B cell (primary cell): ENCODE data around the gene NFIB. TPM values are rescaled to one million over a fixed set of nuclear protein-coding genes. Genes with fewer than 3 reads are reported as not detected.

Source experiments
- ATAC-seq: fragments of 200-7000 bp; cut with Tn5 transposase; one replicate; pipeline ENCODE4 v1.10.0; 2021; ENCODE audit warnings: low read depth, mild to moderate bottlenecking, moderate number of reproducible peaks, moderate library complexity
- CTCF ChIA-PET: fragments of 350-600 bp; sonication (Branson Sonifier 250); formaldehyde crosslinking; loops from one replicate; lab custom pipeline; 2021; ENCODE audit warnings: antibody characterized with exemption, inconsistent platforms; lab: Charles Lee
- POLR2A ChIA-PET: fragments of 350-600 bp; sonication (Branson Sonifier 250); formaldehyde crosslinking; loops from one replicate; lab custom pipeline; 2021; ENCODE audit warnings: antibody characterized with exemption; lab: Charles Lee
- DNase-seq: peaks from one replicate; pipeline ENCODE4 v3.0.0; 2013
- H2AFZ ChIP-seq: 2 replicates; pipeline ENCODE4 v1.6.1; 2012; ENCODE audit warnings: mild to moderate bottlenecking, low read depth, low read length; ENCODE audit not compliant: insufficient read depth, poor library complexity, severe bottlenecking
- H3K27ac ChIP-seq, 2 donors: 1 replicate in 1 of 2; 2 replicates in 1 of 2; pipeline ENCODE4 v1.5.1; 2012 to 2013; ENCODE audit warnings: low read length in 2 of 2, mild to moderate bottlenecking in 2 of 2, moderate library complexity in 1 of 2
- H3K27me3 ChIP-seq, 4 experiments: fragments of 200-600 bp in 1 of 4; sonication (generic) in 1 of 4; replicated peaks in 1 of 4; 1 replicate in 2 of 4; 2 replicates in 2 of 4; pipeline versions ENCODE4 v1.6.1 to v1.7.0; 2013 to 2016; ENCODE audit warnings: low read length in 3 of 4, mild to moderate bottlenecking in 2 of 4, mixed read lengths in 1 of 4, moderate library complexity in 1 of 4; ENCODE audit not compliant: insufficient read depth in 4 of 4, control insufficient read depth in 3 of 4; ENCODE audit errors: control extremely low read depth in 1 of 4
- H3K36me3 ChIP-seq, 2 experiments: replicated peaks in 1 of 2; 1 replicate in 1 of 2; 2 replicates in 1 of 2; pipeline versions ENCODE4 v1.6.1 to v1.7.1; 2013; ENCODE audit warnings: low read length in 1 of 2; ENCODE audit not compliant: insufficient read depth in 2 of 2, control insufficient read depth in 1 of 2; ENCODE audit errors: control extremely low read depth in 1 of 2, extremely low read depth in 1 of 2
- H3K4me1 ChIP-seq, 2 donors: fragments of 200-600 bp in 1 of 2; sonication (generic) in 1 of 2; 1 replicate in 1 of 2; 2 replicates in 1 of 2; pipeline versions ENCODE4 v1.5.1 to v1.6.1; 2013 to 2017; ENCODE audit warnings: low read length in 2 of 2; ENCODE audit not compliant: control insufficient read depth in 2 of 2, insufficient read depth in 2 of 2
- H3K4me2 ChIP-seq: replicated peaks from 2 replicates; pipeline ENCODE3; 2012; ENCODE audit warnings: mild to moderate bottlenecking, low read depth, low read length; ENCODE audit not compliant: poor library complexity, severe bottlenecking
- H3K4me3 ChIP-seq, 5 experiments: fragments of 200-600 bp in 1 of 5; sonication (generic) in 1 of 5; 1 replicate in 3 of 5; 2 replicates in 2 of 5; pipeline versions ENCODE4 v1.5.1 to v1.7.0; 2011 to 2016; ENCODE audit warnings: low read length in 4 of 5, mild to moderate bottlenecking in 4 of 5, low read depth in 2 of 5, control low read depth in 1 of 5, moderate library complexity in 1 of 5; ENCODE audit not compliant: insufficient read depth in 1 of 5; ENCODE audit errors: control extremely low read depth in 1 of 5, extremely low read depth in 1 of 5
- H3K79me2 ChIP-seq: fragments of 200-600 bp; sonication (generic); one replicate; pipeline ENCODE4 v1.6.0; 2016; ENCODE audit warnings: low read length; ENCODE audit not compliant: control insufficient read depth, insufficient read depth
- H3K9ac ChIP-seq: fragments of 200-600 bp; sonication (generic); 2 replicates; pipeline ENCODE4 v1.6.1; 2017; ENCODE audit warnings: mild to moderate bottlenecking, low read length, moderate library complexity
- H3K9me3 ChIP-seq, 3 donors: one replicate each; pipeline versions ENCODE4 v1.6.1 to v1.7.1; 2013; ENCODE audit warnings: low read length in 2 of 3; ENCODE audit not compliant: control insufficient read depth in 2 of 3, insufficient read depth in 1 of 3; ENCODE audit errors: control extremely low read depth in 1 of 3
- H4K20me1 ChIP-seq: 2 replicates; pipeline ENCODE4 v1.6.0; 2012; ENCODE audit warnings: mild to moderate bottlenecking, low read length; ENCODE audit not compliant: insufficient read depth, control insufficient read depth, poor library complexity, severe bottlenecking
- H3K27ac Mint-ChIP-seq: one replicate; pipeline ENCODE4 v1.8.0; 2021; ENCODE audit warnings: mixed read lengths
- H3K27me3 Mint-ChIP-seq: one replicate; pipeline ENCODE4 v1.8.0; 2021; ENCODE audit warnings: mixed read lengths
- H3K4me1 Mint-ChIP-seq: one replicate; pipeline ENCODE4 v1.8.0; 2021; ENCODE audit warnings: mixed read lengths
- H3K4me3 Mint-ChIP-seq: one replicate; pipeline ENCODE4 v1.8.0; 2021; ENCODE audit warnings: mixed read lengths
- H3K9me3 Mint-ChIP-seq: one replicate; pipeline ENCODE4 v1.8.0; 2022; ENCODE audit warnings: mixed read lengths; ENCODE audit not compliant: insufficient read depth
- EZH2 ChIP-seq: IDR thresholded peaks from 2 replicates; pipeline ENCODE4 v1.6.1; 2012; ENCODE audit warnings: borderline replicate concordance, low read depth, mild to moderate bottlenecking, moderate library complexity, low read length; ENCODE audit not compliant: insufficient read depth, poor library complexity, severe bottlenecking
- WGBS: methylation state at CpG from one replicate; pipeline ENCODE4 v1.1.5; 2013; ENCODE audit warnings: missing lambda C conversion rate; ENCODE audit not compliant: insufficient coverage; 5-methylcytosine and 5-hydroxymethylcytosine counted together
- intact Hi-C: fragments of 100-400 bp; cut with micrococcal nuclease; formaldehyde crosslinking; loops from one replicate; pipeline ENCODE4 v1.10.0; 2022
- polyA plus RNA-seq: library from polyadenylated mRNA; depleted of rRNA; stranded (reverse); fragments of >200 nt; gene quantifications from 2 replicates; pipeline ENCODE4 v1.2.3, GENCODE V29; 2012
- total RNA-seq, 2 donors: library from RNA; stranded (reverse); fragments of 120-200 nt in 1 of 2; gene quantifications; 1 replicate in 1 of 2; 2 replicates in 1 of 2; pipeline versions ENCODE4 v1.2.3 to v1.2.4, GENCODE V29; 2013 to 2022
- TF ChIP-seq, protein P1 (sequence below): fragments of 200-600 bp; IDR thresholded peaks from one replicate; pipeline ENCODE4 v1.8.0; 2022; ENCODE audit warnings: antibody characterized with exemption, mild to moderate bottlenecking

NFIB gene
- total and polyA plus RNA-seq, 2 donors (not counting 1 experiment from before 2014, with no cell fraction given): not detected

DNA sequence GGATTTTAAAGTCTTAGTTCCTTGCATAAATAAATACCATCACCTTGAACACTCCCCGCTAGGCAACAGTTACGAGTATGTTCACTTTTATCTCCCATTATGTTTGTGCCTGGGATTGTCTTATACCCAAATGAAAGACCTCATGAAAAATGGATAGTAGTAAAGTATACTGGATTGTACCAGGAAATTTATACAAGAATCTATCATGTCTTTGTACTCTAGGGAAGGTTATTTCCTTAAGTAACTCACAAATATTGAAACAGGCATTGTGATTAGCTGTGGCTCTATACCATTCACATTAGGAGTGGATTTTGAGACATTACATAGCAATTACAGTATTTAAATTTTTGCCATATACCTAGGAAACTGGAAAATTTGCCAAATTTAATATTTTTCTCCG is 24.0 kb downstream of the NFIB start:
- no peaks in the 10 kb centered on the region for H3K27me3 ChIP-seq
- ChIA-PET POLR2A (no interaction called here), CTCF (no interaction called here)
- no peak overlapping the region for H3K9ac ChIP-seq
- no peak overlapping the region for H3K27ac ChIP-seq
- intact Hi-C loops: no loop called here
- no peaks in the 10 kb centered on the region for H3K9me3 Mint-ChIP-seq
- DNase-seq (no peak), ATAC-seq (no peak)
- no peak overlapping the region for H3K4me3 ChIP-seq
- no peaks in the 10 kb centered on the region for H4K20me1 ChIP-seq
- H3K27me3 Mint-ChIP-seq: peaks cover 2% of the 10 kb centered on the region
- no peaks in the 10 kb centered on the region for H3K4me1 Mint-ChIP-seq
- H3K27ac Mint-ChIP-seq: no peak overlapping the region
- no peaks in the 10 kb centered on the region for H3K36me3 ChIP-seq
- TF ChIP-seq, protein P1, sequence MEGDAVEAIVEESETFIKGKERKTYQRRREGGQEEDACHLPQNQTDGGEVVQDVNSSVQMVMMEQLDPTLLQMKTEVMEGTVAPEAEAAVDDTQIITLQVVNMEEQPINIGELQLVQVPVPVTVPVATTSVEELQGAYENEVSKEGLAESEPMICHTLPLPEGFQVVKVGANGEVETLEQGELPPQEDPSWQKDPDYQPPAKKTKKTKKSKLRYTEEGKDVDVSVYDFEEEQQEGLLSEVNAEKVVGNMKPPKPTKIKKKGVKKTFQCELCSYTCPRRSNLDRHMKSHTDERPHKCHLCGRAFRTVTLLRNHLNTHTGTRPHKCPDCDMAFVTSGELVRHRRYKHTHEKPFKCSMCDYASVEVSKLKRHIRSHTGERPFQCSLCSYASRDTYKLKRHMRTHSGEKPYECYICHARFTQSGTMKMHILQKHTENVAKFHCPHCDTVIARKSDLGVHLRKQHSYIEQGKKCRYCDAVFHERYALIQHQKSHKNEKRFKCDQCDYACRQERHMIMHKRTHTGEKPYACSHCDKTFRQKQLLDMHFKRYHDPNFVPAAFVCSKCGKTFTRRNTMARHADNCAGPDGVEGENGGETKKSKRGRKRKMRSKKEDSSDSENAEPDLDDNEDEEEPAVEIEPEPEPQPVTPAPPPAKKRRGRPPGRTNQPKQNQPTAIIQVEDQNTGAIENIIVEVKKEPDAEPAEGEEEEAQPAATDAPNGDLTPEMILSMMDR: no peak
- TF ChIP-seq EZH2: no peak
- no peaks in the 10 kb centered on the region for H3K9me3 ChIP-seq
- H3K4me2 ChIP-seq: no peak overlapping the region
- no peaks in the 10 kb centered on the region for H3K4me1 ChIP-seq
- H2AFZ ChIP-seq: no peak overlapping the region
- H3K4me3 Mint-ChIP-seq: no peak overlapping the region
- no peaks in the 10 kb centered on the region for H3K79me2 ChIP-seq
- no CpG with 5 or more reads among the region's 3 CpGs for WGBS

DNA sequence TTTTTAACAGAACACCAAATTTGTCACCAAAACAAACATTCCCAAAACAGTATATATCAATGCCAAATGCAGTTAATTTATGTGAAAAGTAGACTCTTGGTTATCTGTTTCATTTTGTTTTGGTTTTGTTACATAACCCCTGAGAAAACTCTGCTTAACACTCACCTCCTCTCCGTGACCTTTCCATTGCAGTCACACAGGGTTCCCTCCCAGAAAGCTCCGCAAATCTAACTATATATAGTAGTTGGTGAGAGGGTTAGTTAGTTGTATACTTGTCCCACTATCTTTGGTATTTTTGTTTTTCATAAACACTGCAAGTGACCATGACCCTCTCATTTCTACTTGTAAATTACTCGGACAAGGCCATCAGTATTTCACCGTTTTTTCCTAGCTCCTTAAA is 25.5 kb downstream of the NFIB start:
- no peak for ATAC-seq
- no peaks in the 10 kb centered on the region for H3K79me2 ChIP-seq
- intact Hi-C loops: no loop called here

More for the DNA sequence above, 25.5 kb downstream of the NFIB start:
- no peaks in the 10 kb centered on the region for H3K4me1 Mint-ChIP-seq
- Histone ChIP-seq H3K9me3 (no peaks in the 10 kb centered on the region), H2AFZ (no peak overlapping the region), H3K27me3 (peaks cover 0 to 3% (median 0%) of the 10 kb centered on the region in 4 experiments), H3K27ac (no peak overlapping the region), H3K9ac (no peak overlapping the region), H3K4me3 (no peak overlapping the region), H3K4me2 (no peak overlapping the region), H3K4me1 (no peaks in the 10 kb centered on the region), H3K36me3 (no peaks in the 10 kb centered on the region), H4K20me1 (no peaks in the 10 kb centered on the region)
- H3K27me3 Mint-ChIP-seq: peaks cover 4% of the 10 kb centered on the region
- no peaks in the 10 kb centered on the region for H3K9me3 Mint-ChIP-seq
- CTCF ChIA-PET: no interaction called here
- POLR2A ChIA-PET: no interaction called here
- DNase-seq: no peak
- no CpG with 5 or more reads among the region's 4 CpGs for whole genome bisulfite sequencing
- H3K4me3 Mint-ChIP-seq: no peak overlapping the region
- TF ChIP-seq, protein P1: no peak
- H3K27ac Mint-ChIP-seq: no peak overlapping the region
